ENCODE results near the gene NR2F1. TPM values are rescaled to one million over a fixed set of nuclear protein-coding genes. Genes with fewer than 3 reads are reported as not detected.

The NR2F1 gene
- polyA plus RNA-seq, 1 donor from 2014 or later: 2.1 TPM

- Histone ChIP-seq H3K27me3 (ENCODE audit: insufficient read depth, low read depth, low read length) (peaks cover 100% of the 10 kb centered on the region), H3K4me3 (ENCODE audit: low read length) (no peak overlapping the region), H2AFZ (ENCODE audit: low read depth, low read length) (no peak overlapping the region), H3K36me3 (ENCODE audit: insufficient read depth, low read length) (no peaks in the 10 kb centered on the region), H4K20me1 (ENCODE audit: insufficient read depth) (no peaks in the 10 kb centered on the region), H3K4me2 (ENCODE audit: low read length) (no peak overlapping the region), H3K27ac (ENCODE audit: low read length) (no peak overlapping the region), H3K9ac (ENCODE audit: low read length) (no peak overlapping the region), H3K79me2 (replicated peaks; ENCODE audit: insufficient read depth, low read length) (no peaks in the 10 kb centered on the region), H3F3A (ENCODE audit: insufficient read depth, low read length, poor library complexity, severe bottlenecking) (no peaks in the 10 kb centered on the region), H3K9me2 (ENCODE audit: insufficient read depth, low read length) (no peaks in the 10 kb centered on the region), H3K9me3 (ENCODE audit: low read length) (no peaks in the 10 kb centered on the region)
- no peak for TF ChIP-seq EP300 (conservative IDR thresholded peaks at IDR 0.05; ENCODE audit: poor library complexity, severe bottlenecking)
- TF ChIP-seq MXI1 (conservative IDR thresholded peaks at IDR 0.05; ENCODE audit: poor library complexity, severe bottlenecking): no peak
- no peak for TF ChIP-seq RAD21 (conservative IDR thresholded peaks at IDR 0.05)
- TF ChIP-seq REST (IDR thresholded peaks at IDR 0.05; ENCODE audit: borderline replicate concordance): no peak
- no peak for TF ChIP-seq TAF1 (IDR thresholded peaks at IDR 0.05; ENCODE audit: low read depth)
- no peak for TF ChIP-seq EZH2 (IDR thresholded peaks at IDR 0.05; ENCODE audit: borderline replicate concordance, insufficient read depth, low read length, poor library complexity, severe bottlenecking)
- TF ChIP-seq SMC3 (conservative IDR thresholded peaks at IDR 0.05; ENCODE audit: poor library complexity): no peak
- TF ChIP-seq CTCF (IDR thresholded peaks at IDR 0.05; ENCODE audit: poor library complexity, severe bottlenecking): no peak
- TF ChIP-seq POLR2AphosphoS5 (IDR thresholded peaks at IDR 0.05): no peak
Measured at GRCh38 chr5:93575461-93576414, 7.3 kb upstream of the NR2F1 start.

GRCh38 chr5:93576994-93577853 is 5.8 kb upstream of the NR2F1 start:
- Histone ChIP-seq H3K27ac (ENCODE audit: low read length) (no peak overlapping the region), H3K4me2 (ENCODE audit: low read length) (no peak overlapping the region), H3K9me2 (ENCODE audit: insufficient read depth, low read length) (no peaks in the 10 kb centered on the region), H3K4me3 (ENCODE audit: low read length) (no peak overlapping the region), H3K9ac (ENCODE audit: low read length) (no peak overlapping the region), H3F3A (ENCODE audit: insufficient read depth, low read length, poor library complexity, severe bottlenecking) (no peaks in the 10 kb centered on the region), H3K36me3 (ENCODE audit: insufficient read depth, low read length) (no peaks in the 10 kb centered on the region), H3K79me2 (replicated peaks; ENCODE audit: insufficient read depth, low read length) (no peaks in the 10 kb centered on the region), H4K20me1 (ENCODE audit: insufficient read depth) (no peaks in the 10 kb centered on the region), H3K9me3 (ENCODE audit: low read length) (no peaks in the 10 kb centered on the region), H2AFZ (ENCODE audit: low read depth, low read length) (no peak overlapping the region), H3K27me3 (ENCODE audit: insufficient read depth, low read depth, low read length) (peaks cover 99% of the 10 kb centered on the region)
- TF ChIP-seq TAF1 (IDR thresholded peaks at IDR 0.05; ENCODE audit: low read depth): no peak
- no peak for TF ChIP-seq POLR2AphosphoS5 (IDR thresholded peaks at IDR 0.05)
- TF ChIP-seq SMC3 (conservative IDR thresholded peaks at IDR 0.05; ENCODE audit: poor library complexity): no peak
- no peak for TF ChIP-seq REST (IDR thresholded peaks at IDR 0.05; ENCODE audit: borderline replicate concordance)
- TF ChIP-seq RAD21 (conservative IDR thresholded peaks at IDR 0.05): no peak
